ENCODE measurements around the gene WWC2.

The WWC2 gene

GRCh38 chr4:183072176-183072575 is 26.9 kb upstream of the WWC2 start:
- H3K9me3 ChIP-seq (ENCODE audit: control insufficient read depth, insufficient read depth, low read depth, low read length): no peaks in the 10 kb centered on the region
- POLR2A ChIA-PET: no interaction called here
- no peaks in the 10 kb centered on the region for H3K4me1 ChIP-seq (ENCODE audit: control insufficient read depth, insufficient read depth, low read length)
- H3K4me3 ChIP-seq (ENCODE audit: low read depth, low read length): no peak overlapping the region
- H3K36me3 ChIP-seq (ENCODE audit: control insufficient read depth in 2 of 2, insufficient read depth in 1 of 2, low read length in 2 of 2): no peaks in the 10 kb centered on the region
- no peak overlapping the region for H3K27ac ChIP-seq (ENCODE audit: extremely low read depth, low read depth, low read length)
- CTCF ChIA-PET: interaction anchor here (0.9 to 5.8 kb wide), 5 partner anchors 26 to 190 kb away, joined by 3 to 74 read pairs (median 8); no protein-coding TSS in a partner anchor
- TF ChIP-seq ZFHX2 (tag by site-specific recombination; conservative IDR thresholded peaks at IDR 0.05) (no peak), ZBTB8A (tag by site-specific recombination; IDR thresholded peaks at IDR 0.05) (no peak)

GRCh38 chr4:183073838-183074145 is 25.3 kb upstream of the WWC2 start:
- CTCF ChIA-PET: interaction anchor here (0.6 to 5.8 kb wide), 23 partner anchors 9 to 1651 kb away, joined by 3 to 74 read pairs (median 3); partner anchors contain the start of gene WWC2
- no peak overlapping the region for H3K27ac ChIP-seq (ENCODE audit: extremely low read depth, low read depth, low read length)

More at GRCh38 chr4:183073838-183074145, 25.3 kb upstream of the WWC2 start:
- POLR2A ChIA-PET: no interaction called here
- H3K36me3 ChIP-seq (ENCODE audit: control insufficient read depth in 2 of 2, insufficient read depth in 1 of 2, low read length in 2 of 2): no peaks in the 10 kb centered on the region
- no peaks in the 10 kb centered on the region for H3K9me3 ChIP-seq (ENCODE audit: control insufficient read depth, insufficient read depth, low read depth, low read length)
- H3K4me3 ChIP-seq (ENCODE audit: low read depth, low read length): no peak overlapping the region
- H3K4me1 ChIP-seq (ENCODE audit: control insufficient read depth, insufficient read depth, low read length): no peaks in the 10 kb centered on the region
- TF ChIP-seq ZNF501 (tag by site-specific recombination; IDR thresholded peaks at IDR 0.05) (no peak), ZSCAN23 (tag by site-specific recombination; IDR thresholded peaks at IDR 0.05) (no peak), PRDM2 (tag by site-specific recombination; IDR thresholded peaks at IDR 0.05; ENCODE audit: borderline replicate concordance) (no peak), ZNF549 (tag by site-specific recombination; IDR thresholded peaks at IDR 0.05) (no peak), ZNF239 (tag by site-specific recombination; IDR thresholded peaks at IDR 0.05) (no peak), ZNF529 (tag by site-specific recombination; IDR thresholded peaks at IDR 0.05; ENCODE audit: insufficient replicate concordance) (no peak), ZNF433 (tag by site-specific recombination; IDR thresholded peaks at IDR 0.05; ENCODE audit: low read depth) (no peak), ZNF223 (tag by site-specific recombination; IDR thresholded peaks at IDR 0.05) (no peak), ZNF311 (tag by site-specific recombination; IDR thresholded peaks at IDR 0.05; ENCODE audit: borderline replicate concordance) (no peak), HOXA7 (CRISPR knock-in tag; IDR thresholded peaks at IDR 0.05; ENCODE audit: borderline replicate concordance) (no peak), CTCF (tag by site-specific recombination; IDR thresholded peaks at IDR 0.05) (no peak), ZNF335 (tag by site-specific recombination; conservative IDR thresholded peaks at IDR 0.05) (no peak), BCL6B (tag by site-specific recombination; IDR thresholded peaks at IDR 0.05) (no peak)
